HepG2 (cell line): ENCODE results near the gene ALG14. TPM values are rescaled to one million over a fixed set of nuclear protein-coding genes. Genes with fewer than 3 reads are reported as not detected.
A peak's percentile ranks its signal among the peaks of the same experiment; 100 is the strongest.

Experiments
- CENPX ChIP-seq: sonication (generic); formaldehyde crosslinking; IDR thresholded peaks from 2 replicates; pipeline ENCODE4 v1.9.0; 2021; ENCODE audit warnings: mild to moderate bottlenecking, missing genetic modification reagents, moderate library complexity
- FOXJ3 ChIP-seq: sonication (generic); formaldehyde crosslinking; IDR thresholded peaks from 2 replicates; pipeline ENCODE4 v1.4.0; 2020; ENCODE audit warnings: missing genetic modification reagents, mild to moderate bottlenecking, borderline replicate concordance
- FOXP1 ChIP-seq, 2 experiments: fragments of 450-650 bp in 1 of 2; IDR thresholded peaks; 2 replicates each; pipeline ENCODE4 v1.6.1; 2017 to 2018; ENCODE audit warnings: antibody characterized with exemption in 1 of 2
- HMGA1 ChIP-seq: sonication (generic); formaldehyde crosslinking; conservative IDR thresholded peaks from 2 replicates; pipeline ENCODE4 v1.4.0; 2020; ENCODE audit warnings: missing genetic modification reagents
- MED1 ChIP-seq: sonication (generic); formaldehyde crosslinking; IDR thresholded peaks from 2 replicates; pipeline ENCODE4 v1.4.0; 2020; ENCODE audit warnings: missing genetic modification reagents
- MED8 ChIP-seq: sonication (generic); formaldehyde crosslinking; IDR thresholded peaks from 2 replicates; pipeline ENCODE4 v1.8.1; 2023; ENCODE audit warnings: mild to moderate bottlenecking, missing genetic modification reagents; ENCODE audit not compliant: insufficient replicate concordance
- NCOA1 ChIP-seq: sonication (generic); formaldehyde crosslinking; IDR thresholded peaks from 2 replicates; pipeline ENCODE4 v1.9.0; 2021; ENCODE audit warnings: missing genetic modification reagents
- POLR2G ChIP-seq: fragments of 200-400 bp; formaldehyde crosslinking; IDR thresholded peaks from 2 replicates; pipeline ENCODE4 v1.6.1; 2018; ENCODE audit warnings: mild to moderate bottlenecking, low read depth, low read length, moderate library complexity
- SALL2 ChIP-seq: sonication (generic); formaldehyde crosslinking; IDR thresholded peaks from 2 replicates; pipeline ENCODE4 v1.8.1; 2023; ENCODE audit warnings: mild to moderate bottlenecking, missing genetic modification reagents, inconsistent platforms
- SOX5 ChIP-seq: IDR thresholded peaks from 2 replicates; pipeline ENCODE4 v1.6.1; 2016; ENCODE audit warnings: borderline replicate concordance
- SP5 ChIP-seq: IDR thresholded peaks from 2 replicates; pipeline ENCODE4 v1.6.1; 2016; ENCODE audit warnings: low read depth, borderline replicate concordance
- SRSF1 ChIP-seq: fragments of 200-400 bp; formaldehyde crosslinking; optimal IDR thresholded peaks from 2 replicates; pipeline ENCODE3; 2017; ENCODE audit warnings: mild to moderate bottlenecking, low read depth, low read length, moderate library complexity
- ZNF333 ChIP-seq: sonication (generic); formaldehyde crosslinking; IDR thresholded peaks from 2 replicates; pipeline ENCODE4 v1.4.0; 2020; ENCODE audit warnings: mild to moderate bottlenecking, missing genetic modification reagents, borderline replicate concordance
- ZNF577 ChIP-seq: sonication (generic); formaldehyde crosslinking; IDR thresholded peaks from 2 replicates; pipeline ENCODE4 v1.4.0; 2020; ENCODE audit warnings: mild to moderate bottlenecking, low read depth, missing genetic modification reagents, borderline replicate concordance
- polyA plus RNA-seq, 8 experiments: library from polyadenylated mRNA; depleted of rRNA in 3 of 8; stranded (reverse) in 7 of 8; unstranded in 1 of 8; fragments of >200 nt; fragmentation: Illumina TruSeq in 4 of 8; extraction: Trizol in 4 of 8; gene quantifications; 2 replicates each; pipeline versions ENCODE4 v1.2.1 to v1.2.3, GENCODE V29; 2011 to 2016; ENCODE audit warnings: low read depth in 4 of 8, missing spikeins in 1 of 8, mixed read lengths in 1 of 8; ENCODE audit not compliant: insufficient read depth in 1 of 8
- total RNA-seq, 5 experiments: library from RNA; depleted of rRNA; stranded (reverse); fragments of >200 nt; fragmentation: Illumina TruSeq; extraction: Trizol; gene quantifications; 2 replicates each; pipeline ENCODE4 v1.2.3, GENCODE V29; 2016; ENCODE audit warnings: low read depth in 1 of 5
- TF ChIP-seq, protein P1 (sequence below): sonication (generic); formaldehyde crosslinking; IDR thresholded peaks from 2 replicates; pipeline ENCODE4 v1.4.0; 2020; ENCODE audit warnings: low read depth, missing genetic modification reagents
- TF ChIP-seq, protein P2 (sequence below): sonication (generic); formaldehyde crosslinking; IDR thresholded peaks from 2 replicates; pipeline ENCODE4 v1.5.0; 2020; ENCODE audit warnings: mild to moderate bottlenecking, missing genetic modification reagents
- TF ChIP-seq, protein P3 (sequence below): sonication (generic); formaldehyde crosslinking; IDR thresholded peaks from 2 replicates; pipeline ENCODE4 v1.5.0; 2020; ENCODE audit warnings: mild to moderate bottlenecking, missing genetic modification reagents
- TF ChIP-seq, protein P4 (sequence below): sonication (generic); formaldehyde crosslinking; IDR thresholded peaks from 2 replicates; pipeline ENCODE4 v1.5.0; 2020; ENCODE audit warnings: missing genetic modification reagents

Gene ALG14
- total and polyA plus RNA-seq, 2 of the 13 experiments (the other 11 are each of a cell fraction or from before 2014, with no cell fraction given): 4.5 to 12.7 TPM

DNA sequence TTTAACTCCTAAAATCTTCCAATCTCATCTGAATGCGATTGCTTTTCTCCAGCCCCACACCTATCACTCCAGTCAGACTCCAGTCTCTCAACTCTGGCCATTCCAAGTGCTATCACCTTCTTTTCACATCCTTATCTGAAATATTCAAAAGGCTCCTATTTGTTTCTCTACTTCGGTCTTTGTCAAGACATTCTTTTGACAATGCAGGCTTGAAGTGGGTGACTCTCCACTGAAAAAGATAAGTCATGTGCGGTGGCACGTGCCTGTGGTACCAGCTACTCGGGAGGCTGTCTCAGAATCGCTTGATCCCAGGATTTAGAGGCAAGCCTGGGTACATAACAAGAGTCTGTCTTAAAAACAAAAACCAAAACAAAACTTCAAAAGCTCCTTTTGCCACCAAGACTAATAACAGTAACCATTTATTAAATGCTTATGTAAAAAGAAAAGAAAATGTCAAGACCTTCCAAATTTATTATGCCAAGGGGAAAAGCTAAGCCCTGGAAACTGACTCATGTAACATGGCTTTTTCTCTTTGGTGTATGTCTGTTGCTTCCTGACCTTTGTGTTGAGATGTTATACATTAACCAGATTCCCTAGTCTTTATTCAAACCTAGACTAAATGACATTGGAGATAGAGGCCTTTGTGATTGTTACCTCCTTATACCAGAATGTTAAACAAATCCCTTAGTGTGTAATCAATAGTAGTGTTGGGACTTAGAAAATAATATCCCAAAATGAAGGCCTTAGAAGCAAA is 3.6 kb downstream of the ALG14 start (continued):
- TF ChIP-seq, protein P1, sequence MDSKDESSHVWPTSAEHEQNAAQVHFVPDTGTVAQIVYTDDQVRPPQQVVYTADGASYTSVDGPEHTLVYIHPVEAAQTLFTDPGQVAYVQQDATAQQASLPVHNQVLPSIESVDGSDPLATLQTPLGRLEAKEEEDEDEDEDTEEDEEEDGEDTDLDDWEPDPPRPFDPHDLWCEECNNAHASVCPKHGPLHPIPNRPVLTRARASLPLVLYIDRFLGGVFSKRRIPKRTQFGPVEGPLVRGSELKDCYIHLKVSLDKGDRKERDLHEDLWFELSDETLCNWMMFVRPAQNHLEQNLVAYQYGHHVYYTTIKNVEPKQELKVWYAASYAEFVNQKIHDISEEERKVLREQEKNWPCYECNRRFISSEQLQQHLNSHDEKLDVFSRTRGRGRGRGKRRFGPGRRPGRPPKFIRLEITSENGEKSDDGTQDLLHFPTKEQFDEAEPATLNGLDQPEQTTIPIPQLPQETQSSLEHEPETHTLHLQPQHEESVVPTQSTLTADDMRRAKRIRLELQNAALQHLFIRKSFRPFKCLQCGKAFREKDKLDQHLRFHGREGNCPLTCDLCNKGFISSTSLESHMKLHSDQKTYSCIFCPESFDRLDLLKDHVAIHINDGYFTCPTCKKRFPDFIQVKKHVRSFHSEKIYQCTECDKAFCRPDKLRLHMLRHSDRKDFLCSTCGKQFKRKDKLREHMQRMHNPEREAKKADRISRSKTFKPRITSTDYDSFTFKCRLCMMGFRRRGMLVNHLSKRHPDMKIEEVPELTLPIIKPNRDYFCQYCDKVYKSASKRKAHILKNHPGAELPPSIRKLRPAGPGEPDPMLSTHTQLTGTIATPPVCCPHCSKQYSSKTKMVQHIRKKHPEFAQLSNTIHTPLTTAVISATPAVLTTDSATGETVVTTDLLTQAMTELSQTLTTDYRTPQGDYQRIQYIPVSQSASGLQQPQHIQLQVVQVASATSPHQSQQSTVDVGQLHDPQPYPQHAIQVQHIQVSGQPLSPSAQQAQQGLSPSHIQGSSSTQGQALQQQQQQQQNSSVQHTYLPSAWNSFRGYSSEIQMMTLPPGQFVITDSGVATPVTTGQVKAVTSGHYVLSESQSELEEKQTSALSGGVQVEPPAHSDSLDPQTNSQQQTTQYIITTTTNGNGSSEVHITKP (CRISPR knock-in tag): no peak
- TF ChIP-seq MED1 (CRISPR knock-in tag): peak; percentile 53; the same call in 1 of the 2 replicates
- TF ChIP-seq, protein P2, sequence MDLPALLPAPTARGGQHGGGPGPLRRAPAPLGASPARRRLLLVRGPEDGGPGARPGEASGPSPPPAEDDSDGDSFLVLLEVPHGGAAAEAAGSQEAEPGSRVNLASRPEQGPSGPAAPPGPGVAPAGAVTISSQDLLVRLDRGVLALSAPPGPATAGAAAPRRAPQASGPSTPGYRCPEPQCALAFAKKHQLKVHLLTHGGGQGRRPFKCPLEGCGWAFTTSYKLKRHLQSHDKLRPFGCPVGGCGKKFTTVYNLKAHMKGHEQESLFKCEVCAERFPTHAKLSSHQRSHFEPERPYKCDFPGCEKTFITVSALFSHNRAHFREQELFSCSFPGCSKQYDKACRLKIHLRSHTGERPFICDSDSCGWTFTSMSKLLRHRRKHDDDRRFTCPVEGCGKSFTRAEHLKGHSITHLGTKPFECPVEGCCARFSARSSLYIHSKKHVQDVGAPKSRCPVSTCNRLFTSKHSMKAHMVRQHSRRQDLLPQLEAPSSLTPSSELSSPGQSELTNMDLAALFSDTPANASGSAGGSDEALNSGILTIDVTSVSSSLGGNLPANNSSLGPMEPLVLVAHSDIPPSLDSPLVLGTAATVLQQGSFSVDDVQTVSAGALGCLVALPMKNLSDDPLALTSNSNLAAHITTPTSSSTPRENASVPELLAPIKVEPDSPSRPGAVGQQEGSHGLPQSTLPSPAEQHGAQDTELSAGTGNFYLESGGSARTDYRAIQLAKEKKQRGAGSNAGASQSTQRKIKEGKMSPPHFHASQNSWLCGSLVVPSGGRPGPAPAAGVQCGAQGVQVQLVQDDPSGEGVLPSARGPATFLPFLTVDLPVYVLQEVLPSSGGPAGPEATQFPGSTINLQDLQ (CRISPR knock-in tag): no peak
- TF ChIP-seq FOXJ3 (CRISPR knock-in tag): peak; percentile 38; the same call in 1 of the 2 replicates
- no peak for TF ChIP-seq SP5 (CRISPR knock-in tag)
- TF ChIP-seq ZNF333 (CRISPR knock-in tag): no peak
- TF ChIP-seq FOXP1 (IDR thresholded peaks at IDR 0.05): no peak
- peak; percentile 34; the same call in 1 of the 2 replicates for TF ChIP-seq FOXP1 (CRISPR knock-in tag; IDR thresholded peaks at IDR 0.05)
- TF ChIP-seq SRSF1: no peak
- TF ChIP-seq, protein P3, sequence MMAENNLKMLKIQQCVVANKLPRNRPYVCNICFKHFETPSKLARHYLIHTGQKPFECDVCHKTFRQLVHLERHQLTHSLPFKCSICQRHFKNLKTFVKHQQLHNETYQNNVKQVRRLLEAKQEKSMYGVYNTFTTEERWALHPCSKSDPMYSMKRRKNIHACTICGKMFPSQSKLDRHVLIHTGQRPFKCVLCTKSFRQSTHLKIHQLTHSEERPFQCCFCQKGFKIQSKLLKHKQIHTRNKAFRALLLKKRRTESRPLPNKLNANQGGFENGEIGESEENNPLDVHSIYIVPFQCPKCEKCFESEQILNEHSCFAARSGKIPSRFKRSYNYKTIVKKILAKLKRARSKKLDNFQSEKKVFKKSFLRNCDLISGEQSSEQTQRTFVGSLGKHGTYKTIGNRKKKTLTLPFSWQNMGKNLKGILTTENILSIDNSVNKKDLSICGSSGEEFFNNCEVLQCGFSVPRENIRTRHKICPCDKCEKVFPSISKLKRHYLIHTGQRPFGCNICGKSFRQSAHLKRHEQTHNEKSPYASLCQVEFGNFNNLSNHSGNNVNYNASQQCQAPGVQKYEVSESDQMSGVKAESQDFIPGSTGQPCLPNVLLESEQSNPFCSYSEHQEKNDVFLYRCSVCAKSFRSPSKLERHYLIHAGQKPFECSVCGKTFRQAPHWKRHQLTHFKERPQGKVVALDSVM (CRISPR knock-in tag): no peak
- peak; percentile 47 for TF ChIP-seq POLR2G
- no peak for TF ChIP-seq HMGA1 (CRISPR knock-in tag)
- TF ChIP-seq ZNF577 (CRISPR knock-in tag): no peak
- TF ChIP-seq, protein P4, sequence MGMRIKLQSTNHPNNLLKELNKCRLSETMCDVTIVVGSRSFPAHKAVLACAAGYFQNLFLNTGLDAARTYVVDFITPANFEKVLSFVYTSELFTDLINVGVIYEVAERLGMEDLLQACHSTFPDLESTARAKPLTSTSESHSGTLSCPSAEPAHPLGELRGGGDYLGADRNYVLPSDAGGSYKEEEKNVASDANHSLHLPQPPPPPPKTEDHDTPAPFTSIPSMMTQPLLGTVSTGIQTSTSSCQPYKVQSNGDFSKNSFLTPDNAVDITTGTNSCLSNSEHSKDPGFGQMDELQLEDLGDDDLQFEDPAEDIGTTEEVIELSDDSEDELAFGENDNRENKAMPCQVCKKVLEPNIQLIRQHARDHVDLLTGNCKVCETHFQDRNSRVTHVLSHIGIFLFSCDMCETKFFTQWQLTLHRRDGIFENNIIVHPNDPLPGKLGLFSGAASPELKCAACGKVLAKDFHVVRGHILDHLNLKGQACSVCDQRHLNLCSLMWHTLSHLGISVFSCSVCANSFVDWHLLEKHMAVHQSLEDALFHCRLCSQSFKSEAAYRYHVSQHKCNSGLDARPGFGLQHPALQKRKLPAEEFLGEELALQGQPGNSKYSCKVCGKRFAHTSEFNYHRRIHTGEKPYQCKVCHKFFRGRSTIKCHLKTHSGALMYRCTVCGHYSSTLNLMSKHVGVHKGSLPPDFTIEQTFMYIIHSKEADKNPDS (CRISPR knock-in tag): no peak
- TF ChIP-seq MED8: no peak
- peak; percentile 64; the same call in 1 of the 2 replicates for TF ChIP-seq SOX5
- no peak for TF ChIP-seq CENPX (CRISPR knock-in tag)
- 0 out of 2 replicates have a peak, but pooled peaks have one; percentile 26 for TF ChIP-seq SALL2 (CRISPR knock-in tag)
- no peak for TF ChIP-seq NCOA1
